Effector memory CD8-positive, alpha-beta T cell (primary cell): ENCODE results near the gene SPTB.

Source experiments
- ATAC-seq: fragments of 150-1000 bp; cut with Tn5 transposase; replicated peaks from 2 replicates; pipeline ENCODE4 v1.10.0; 2021; ENCODE audit warnings: mild to moderate bottlenecking, moderate library complexity
- DNase-seq, 3 experiments: peaks; one replicate each; pipeline ENCODE4 v3.0.0; 2021
- H3K27ac Mint-ChIP-seq, 2 donors: one replicate each; pipeline ENCODE4 v1.8.0; 2022; ENCODE audit warnings: mild to moderate bottlenecking in 2 of 2, mixed read lengths in 2 of 2, moderate library complexity in 2 of 2
- H3K27me3 Mint-ChIP-seq, 2 donors: one replicate each; pipeline ENCODE4 v1.8.0; 2022; ENCODE audit warnings: mixed read lengths in 2 of 2
- H3K36me3 Mint-ChIP-seq: one replicate; pipeline ENCODE4 v1.8.0; 2022; ENCODE audit warnings: mild to moderate bottlenecking, moderate library complexity, mixed read lengths; ENCODE audit not compliant: insufficient read depth
- H3K4me1 Mint-ChIP-seq, 2 donors: one replicate each; pipeline ENCODE4 v1.8.0; 2022; ENCODE audit warnings: low read depth in 2 of 2, mixed read lengths in 2 of 2
- H3K4me3 Mint-ChIP-seq, 2 donors: one replicate each; pipeline ENCODE4 v1.8.0; 2022; ENCODE audit warnings: mild to moderate bottlenecking in 2 of 2, mixed read lengths in 2 of 2, moderate library complexity in 2 of 2
- H3K9me3 Mint-ChIP-seq, 2 donors: one replicate each; pipeline ENCODE4 v1.8.0; 2022; ENCODE audit warnings: mixed read lengths in 2 of 2

Gene SPTB

GRCh38 chr14:64732536-64733120 is 147.1 kb downstream of the SPTB start:
- Mint-ChIP-seq H3K27ac (peak overlapping the region; percentile 28 to 97), H3K4me3 (no peak overlapping the region), H3K9me3 (no peaks in the 10 kb centered on the region), H3K36me3 (peaks cover 47% of the 10 kb centered on the region), H3K27me3 (no peaks in the 10 kb centered on the region), H3K4me1 (peaks cover 40 to 54% of the 10 kb centered on the region in 2 donors)
- DNase-seq (no peak), ATAC-seq (no peak)

GRCh38 chr14:64732066-64732465 is 147.6 kb downstream of the SPTB start:
- H3K27ac Mint-ChIP-seq, result peak overlapping the region in 1 of 2 donors; percentile 54
- no peak for ATAC-seq
- peaks cover 44 to 57% of the 10 kb centered on the region in 2 donors for H3K4me1 Mint-ChIP-seq

GRCh38 chr14:64731141-64731581 is 148.5 kb downstream of the SPTB start:
- Mint-ChIP-seq H3K4me3 (no peak overlapping the region), H3K27me3 (no peaks in the 10 kb centered on the region), H3K9me3 (no peaks in the 10 kb centered on the region), H3K36me3 (peaks cover 51% of the 10 kb centered on the region), H3K4me1 (peaks cover 44 to 66% of the 10 kb centered on the region in 2 donors), H3K27ac (peak overlapping the region; percentile 54 to 91)
- no peak for ATAC-seq
- no peak for DNase-seq

More at GRCh38 chr14:64732066-64732465, 147.6 kb downstream of the SPTB start:
- no peak for DNase-seq
- Mint-ChIP-seq H3K4me3 (no peak overlapping the region), H3K9me3 (no peaks in the 10 kb centered on the region), H3K27me3 (no peaks in the 10 kb centered on the region), H3K36me3 (peaks cover 48% of the 10 kb centered on the region)

- H3K4me1 Mint-ChIP-seq, result peaks cover 49 to 71% of the 10 kb centered on the region in 2 donors
Observed at GRCh38 chr14:64730681-64731080, 149.0 kb downstream of the SPTB start.

GRCh38 chr14:64730061-64730440 is 149.7 kb downstream of the SPTB start:
- Mint-ChIP-seq H3K4me1 (peaks cover 47 to 72% of the 10 kb centered on the region in 2 donors), H3K27ac (peak overlapping the region; percentile 91 to 93), H3K27me3 (no peaks in the 10 kb centered on the region), H3K36me3 (peaks cover 51% of the 10 kb centered on the region), H3K9me3 (no peaks in the 10 kb centered on the region), H3K4me3 (peak overlapping the region in 1 of 2 donors; percentile 19)
- DNase-seq, result no peak
- ATAC-seq, result no peak

More at GRCh38 chr14:64730681-64731080, 149.0 kb downstream of the SPTB start:
- DNase-seq (no peak), ATAC-seq (no peak)
- Mint-ChIP-seq H3K27ac (peak overlapping the region; percentile 91 to 93), H3K4me3 (no peak overlapping the region), H3K36me3 (peaks cover 51% of the 10 kb centered on the region), H3K27me3 (no peaks in the 10 kb centered on the region), H3K9me3 (no peaks in the 10 kb centered on the region)

GRCh38 chr14:64729386-64730060 is 150.2 kb downstream of the SPTB start:
- peaks cover 48 to 72% of the 10 kb centered on the region in 2 donors for H3K4me1 Mint-ChIP-seq
- peak overlapping the region; percentile 91 to 93 for H3K27ac Mint-ChIP-seq
- H3K27me3 Mint-ChIP-seq, result no peaks in the 10 kb centered on the region
- ATAC-seq (no peak), DNase-seq (no peak)
- H3K9me3 Mint-ChIP-seq, result no peaks in the 10 kb centered on the region
- H3K36me3 Mint-ChIP-seq, result peaks cover 51% of the 10 kb centered on the region
- H3K4me3 Mint-ChIP-seq, result peak overlapping the region; percentile 7 to 19

GRCh38 chr14:64728856-64729255 is 150.9 kb downstream of the SPTB start:
- no peaks in the 10 kb centered on the region for H3K27me3 Mint-ChIP-seq
- H3K27ac Mint-ChIP-seq, result peak overlapping the region; percentile 91 to 93
- no peak for ATAC-seq
- DNase-seq, result no peak
- H3K36me3 Mint-ChIP-seq, result peaks cover 54% of the 10 kb centered on the region
- no peaks in the 10 kb centered on the region for H3K9me3 Mint-ChIP-seq
- peak overlapping the region in 1 of 2 donors; percentile 55 for H3K4me3 Mint-ChIP-seq
- peaks cover 49 to 75% of the 10 kb centered on the region in 2 donors for H3K4me1 Mint-ChIP-seq

GRCh38 chr14:64728106-64728505 is 151.6 kb downstream of the SPTB start:
- ATAC-seq, result peak; percentile 16
- Mint-ChIP-seq H3K4me1 (peaks cover 50 to 72% of the 10 kb centered on the region in 2 donors), H3K36me3 (peaks cover 50% of the 10 kb centered on the region), H3K27ac (peak overlapping the region; percentile 91 to 93), H3K4me3 (peak overlapping the region; percentile 20 to 55), H3K27me3 (no peaks in the 10 kb centered on the region), H3K9me3 (no peaks in the 10 kb centered on the region)
- no peak for DNase-seq

- Mint-ChIP-seq H3K4me1 (peaks cover 53 to 75% of the 10 kb centered on the region in 2 donors), H3K27ac (peak overlapping the region; percentile 91 to 93)
Observed at GRCh38 chr14:64727551-64728071, 152.1 kb downstream of the SPTB start.

GRCh38 chr14:64726585-64726890 is 153.2 kb downstream of the SPTB start:
- Mint-ChIP-seq H3K4me1 (peaks cover 63 to 81% of the 10 kb centered on the region in 2 donors), H3K27ac (peak overlapping the region; percentile 91 to 96), H3K36me3 (peaks cover 42% of the 10 kb centered on the region), H3K4me3 (peak overlapping the region; percentile 18 to 68), H3K27me3 (no peaks in the 10 kb centered on the region), H3K9me3 (no peaks in the 10 kb centered on the region)
- DNase-seq (no peak), ATAC-seq (peak; percentile 40)

More at GRCh38 chr14:64727551-64728071, 152.1 kb downstream of the SPTB start:
- peak overlapping the region; percentile 29 to 55 for H3K4me3 Mint-ChIP-seq
- DNase-seq (no peak), ATAC-seq (no peak)
- no peaks in the 10 kb centered on the region for H3K27me3 Mint-ChIP-seq
- H3K36me3 Mint-ChIP-seq, result peaks cover 46% of the 10 kb centered on the region
- no peaks in the 10 kb centered on the region for H3K9me3 Mint-ChIP-seq

GRCh38 chr14:64725879-64726584 is 153.7 kb downstream of the SPTB start:
- DNase-seq (no peak), ATAC-seq (no peak)
- H3K4me3 Mint-ChIP-seq, result peak overlapping the region; percentile 68 to 80
- H3K36me3 Mint-ChIP-seq, result peaks cover 42% of the 10 kb centered on the region
- no peaks in the 10 kb centered on the region for H3K9me3 Mint-ChIP-seq
- peaks cover 65 to 83% of the 10 kb centered on the region in 2 donors for H3K4me1 Mint-ChIP-seq
- H3K27me3 Mint-ChIP-seq, result no peaks in the 10 kb centered on the region
- peak overlapping the region; percentile 96 to 97 for H3K27ac Mint-ChIP-seq

GRCh38 chr14:64725261-64725815 is 154.4 kb downstream of the SPTB start:
- Mint-ChIP-seq H3K36me3 (peaks cover 37% of the 10 kb centered on the region), H3K9me3 (no peaks in the 10 kb centered on the region), H3K4me1 (peaks cover 69 to 88% of the 10 kb centered on the region in 2 donors), H3K27me3 (no peaks in the 10 kb centered on the region), H3K27ac (peak overlapping the region; percentile 96 to 97), H3K4me3 (peak overlapping the region; percentile 68 to 80)
- ATAC-seq, result no peak
- DNase-seq, result no peak

GRCh38 chr14:64724578-64724930 is 155.2 kb downstream of the SPTB start:
- peaks cover 33% of the 10 kb centered on the region for H3K36me3 Mint-ChIP-seq
- ATAC-seq (no peak), DNase-seq (no peak)
- H3K4me1 Mint-ChIP-seq, result peaks cover 68 to 89% of the 10 kb centered on the region in 2 donors
- H3K27ac Mint-ChIP-seq, result peak overlapping the region; percentile 96 to 97
- H3K4me3 Mint-ChIP-seq, result peak overlapping the region; percentile 80 to 81
- H3K9me3 Mint-ChIP-seq, result no peaks in the 10 kb centered on the region
- no peaks in the 10 kb centered on the region for H3K27me3 Mint-ChIP-seq
